Mucosa of descending colon (tissue), 3 donors: ENCODE data around the gene PLCB3. TPM values are rescaled to one million over a fixed set of nuclear protein-coding genes. Genes with fewer than 3 reads are reported as not detected.

ENCODE experiments used
- ATAC-seq: fragments of 200-7000 bp; cut with Tn5 transposase; one replicate; pipeline ENCODE4 v1.9.1; 2020; ENCODE audit warnings: mild to moderate bottlenecking, moderate library complexity
- DNase-seq, 3 donors: peaks; one replicate each; pipeline ENCODE4 v3.0.0-alpha.2; 2020
- H3K36me3 ChIP-seq: fragments of 200-600 bp; one replicate; pipeline ENCODE4 v1.8.0; 2021; ENCODE audit warnings: low read depth, mild to moderate bottlenecking
- H3K4me1 ChIP-seq: fragments of 200-600 bp; one replicate; pipeline ENCODE4 v1.8.0; 2021; ENCODE audit warnings: low read depth, mild to moderate bottlenecking
- H3K4me3 ChIP-seq: fragments of 200-600 bp; one replicate; pipeline ENCODE4 v1.8.0; 2021; ENCODE audit warnings: mild to moderate bottlenecking
- H3K9me3 ChIP-seq: fragments of 200-600 bp; one replicate; pipeline ENCODE4 v1.8.0; 2021; ENCODE audit warnings: mild to moderate bottlenecking
- CTCF ChIP-seq: fragments of 200-600 bp; IDR thresholded peaks from one replicate; pipeline ENCODE4 v1.8.0; 2022; ENCODE audit warnings: antibody characterized with exemption, mild to moderate bottlenecking
- intact Hi-C, 2 donors: fragments of 100-400 bp; cut with DNase I in 1 of 2; cut with micrococcal nuclease in 1 of 2; formaldehyde crosslinking; loops; one replicate each; pipeline versions ENCODE4 v1.11.0 to v1.11.1; 2022; cut with DNase I, micrococcal nuclease
- total RNA-seq, 3 donors: library from RNA; stranded (reverse); fragmentation: NEBNext Ultra II Directional in 2 of 3; extraction: Animal tissue kit (Norgen Biotek cat#: 25700) in 2 of 3; gene quantifications; one replicate each; pipeline versions ENCODE4 v1.2.1 to v1.2.4, GENCODE V29; 2021 to 2023
- donor health status: DM: no; HTN: no; CAD: no; lungs with moderate emphysema.
- donor health status: DM: no; HTN: no; CAD: no.
- donor health status: DM: no; HTN: yes; CAD: no.

PLCB3 gene
- total RNA-seq, 3 donors from 2014 or later = 51.1 to 72.1 (median 65.1) TPM

- Histone ChIP-seq H3K4me3 (no peak overlapping the region), H3K9me3 (no peaks in the 10 kb centered on the region), H3K36me3 (peaks cover 3% of the 10 kb centered on the region), H3K4me1 (no peaks in the 10 kb centered on the region)
- DNase-seq (no peak), ATAC-seq (no peak)
- TF ChIP-seq CTCF = no peak
- intact Hi-C loops = no loop called here
These were observed 11.1 kb downstream of the PLCB3 start for GRCh38 chr11:64262271-64263002.

GRCh38 chr11:64263021-64263946, 12.0 kb downstream of the PLCB3 start:
- Histone ChIP-seq H3K4me1 (peaks cover 3% of the 10 kb centered on the region), H3K36me3 (no peaks in the 10 kb centered on the region), H3K4me3 (no peak overlapping the region), H3K9me3 (no peaks in the 10 kb centered on the region)
- ATAC-seq (no peak), DNase-seq (no peak)
- no peak for TF ChIP-seq CTCF
- intact Hi-C loops = no loop called here

GRCh38 chr11:64263947-64264317, 12.6 kb downstream of the PLCB3 start:
- ATAC-seq = no peak
- peaks cover 10% of the 10 kb centered on the region for H3K4me1 ChIP-seq
- intact Hi-C loops = no loop called here
- DNase-seq = no peak
- H3K9me3 ChIP-seq = no peaks in the 10 kb centered on the region
- TF ChIP-seq CTCF = no peak
- H3K36me3 ChIP-seq = no peaks in the 10 kb centered on the region
- H3K4me3 ChIP-seq = no peak overlapping the region

GRCh38 chr11:64264371-64264852, 13.1 kb downstream of the PLCB3 start:
- TF ChIP-seq CTCF = no peak
- Histone ChIP-seq H3K9me3 (no peaks in the 10 kb centered on the region), H3K4me3 (no peak overlapping the region), H3K4me1 (peaks cover 11% of the 10 kb centered on the region), H3K36me3 (no peaks in the 10 kb centered on the region)
- intact Hi-C loops = no loop called here
- DNase-seq = peak in 1 of 3 donors; percentile 49
- ATAC-seq = no peak

- intact Hi-C loops = no loop called here
- DNase-seq (peak in 1 of 3 donors; percentile 59), ATAC-seq (no peak)
- Histone ChIP-seq H3K9me3 (no peaks in the 10 kb centered on the region), H3K4me3 (no peak overlapping the region), H3K36me3 (peaks cover 4% of the 10 kb centered on the region), H3K4me1 (peaks cover 11% of the 10 kb centered on the region)
- TF ChIP-seq CTCF = no peak
These were observed 14.1 kb downstream of the PLCB3 start for GRCh38 chr11:64265176-64266160.
